ENCODE data around the gene PEDS1.
"Not testable (repeated sequence)": the region's sequence is repeated elsewhere in the genome, so short reads cannot be mapped to it uniquely, and the experiment has no call there.

Gene PEDS1

GRCh38 chr20:50161494-50161893, 8.0 kb upstream of the PEDS1 start:
- DNase-seq: not testable (repeated sequence)

DNA sequence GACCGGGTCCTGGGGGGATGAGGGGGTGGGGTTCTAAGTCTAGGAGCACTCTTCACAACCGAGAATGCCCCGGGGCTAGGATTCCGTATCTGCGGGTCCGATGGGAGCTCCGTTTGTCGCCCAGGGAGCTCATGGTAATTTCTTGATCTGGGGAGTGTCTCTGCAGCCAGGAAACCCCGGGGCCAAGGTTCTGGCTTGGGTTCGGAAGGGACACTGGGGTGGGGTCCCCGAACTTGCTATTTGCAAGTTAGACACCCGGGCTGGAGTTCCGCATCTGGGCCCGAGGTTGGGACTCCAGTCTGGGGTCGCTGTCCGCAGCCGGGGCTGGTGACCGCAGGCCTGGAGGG, 397 bp downstream of the PEDS1 start:
- DNase-seq: no peak

- DNase-seq: no peak
These were observed 950 bp downstream of the PEDS1 start for GRCh38 chr20:50152394-50153152.

GRCh38 chr20:50151034-50151743, 2.3 kb downstream of the PEDS1 start:
- DNase-seq: no peak

DNA sequence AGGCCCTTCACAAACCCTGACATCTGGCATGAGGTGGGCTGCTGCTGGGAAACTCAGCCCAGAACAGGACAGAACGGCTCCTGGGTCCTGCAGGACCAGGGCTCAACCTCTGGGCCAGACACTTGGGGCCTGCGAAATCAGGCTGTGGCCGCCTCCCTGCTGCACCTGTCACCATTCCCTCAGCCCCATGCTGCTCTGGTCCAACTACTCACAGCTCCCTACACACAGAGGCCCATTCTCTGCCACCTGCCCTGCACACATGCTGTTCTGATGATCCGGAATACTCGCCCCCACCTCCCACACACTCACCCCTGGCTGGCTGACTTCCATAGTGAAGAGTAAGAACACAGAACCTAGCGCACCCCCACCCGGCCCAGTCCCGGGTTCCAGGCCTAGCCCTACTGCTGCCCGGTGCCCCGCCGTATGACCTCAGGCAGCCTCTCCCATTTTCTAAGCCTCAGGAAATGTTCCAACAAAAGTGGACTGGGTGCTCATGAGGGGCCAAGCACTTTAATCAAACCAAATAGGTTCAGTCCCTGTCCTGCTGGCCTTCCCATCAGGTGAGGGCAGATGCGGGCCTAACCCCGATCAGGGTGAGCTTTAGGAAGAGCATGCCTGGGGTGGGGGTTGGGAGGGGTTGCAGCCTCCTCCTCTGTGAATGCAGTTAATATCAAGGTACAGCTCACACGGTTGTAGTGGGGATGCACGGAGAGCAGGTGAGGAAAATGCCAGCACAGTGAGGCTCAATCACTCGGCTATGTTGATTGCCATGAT, 3.9 kb downstream of the PEDS1 start:
- DNase-seq: no peak

- DNase-seq: peak; percentile 59
These were observed 6.5 kb downstream of the PEDS1 start for GRCh38 chr20:50146732-50147662.

GRCh38 chr20:50146214-50146613, 7.3 kb downstream of the PEDS1 start:
- DNase-seq: no peak

DNA sequence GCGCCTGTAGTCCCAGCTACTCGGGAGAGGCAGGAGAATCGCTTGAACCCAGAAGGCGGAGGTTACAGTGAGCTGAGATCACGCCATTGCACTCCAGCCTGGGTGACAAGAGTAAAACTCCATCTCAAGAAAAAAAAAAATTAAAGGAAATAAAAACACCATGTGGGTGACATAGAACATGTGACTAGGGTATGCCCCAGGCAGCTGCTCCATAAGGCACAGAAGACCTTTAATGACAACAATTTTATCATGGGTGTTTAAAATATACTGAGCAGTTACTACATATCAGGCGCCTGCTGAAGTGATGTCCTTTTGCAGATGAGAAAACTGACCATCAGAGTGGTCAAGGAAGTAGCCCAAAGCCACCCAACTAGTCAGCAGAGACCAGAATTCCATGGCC, 8.0 kb downstream of the PEDS1 start:
- DNase-seq: no peak

- DNase-seq: peak; percentile 31
These were observed 9.2 kb downstream of the PEDS1 start for GRCh38 chr20:50144362-50144761.

- DNase-seq: no peak
These were observed 10.7 kb downstream of the PEDS1 start for GRCh38 chr20:50142812-50143211.

GRCh38 chr20:50141811-50142561, 11.5 kb downstream of the PEDS1 start:
- no peak for DNase-seq

DNA sequence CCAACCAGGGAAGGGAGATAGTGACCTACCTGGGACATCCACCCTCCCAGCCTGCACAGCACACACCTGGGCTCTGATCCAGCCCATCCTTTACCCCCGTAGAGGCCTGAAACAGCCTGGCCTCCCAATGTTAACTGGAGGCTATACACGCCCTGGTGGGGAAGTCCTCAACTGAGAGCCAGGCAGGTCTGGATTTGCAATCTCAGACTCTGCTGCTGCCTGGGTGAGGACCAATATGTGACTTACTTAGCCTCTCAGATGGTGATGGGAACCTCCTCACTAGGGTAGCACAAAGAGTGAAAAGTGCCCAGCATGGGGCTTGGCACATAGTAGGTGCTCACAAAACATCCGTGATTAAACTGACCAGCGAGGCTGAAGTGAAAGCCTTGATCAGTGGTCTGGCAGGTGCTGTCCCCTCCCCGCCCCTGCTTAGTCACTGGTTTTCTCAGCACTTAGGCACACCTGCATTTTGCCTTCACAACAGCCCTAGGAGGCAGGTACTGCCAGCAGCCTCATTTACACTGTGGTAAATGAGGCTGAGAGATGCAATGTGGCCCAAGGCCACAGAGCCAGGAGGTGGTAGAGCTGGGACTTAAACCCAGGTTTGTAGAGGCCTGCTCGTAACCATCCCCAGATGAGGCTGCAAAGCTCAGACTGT, 12.4 kb downstream of the PEDS1 start:
- no peak for DNase-seq

DNA sequence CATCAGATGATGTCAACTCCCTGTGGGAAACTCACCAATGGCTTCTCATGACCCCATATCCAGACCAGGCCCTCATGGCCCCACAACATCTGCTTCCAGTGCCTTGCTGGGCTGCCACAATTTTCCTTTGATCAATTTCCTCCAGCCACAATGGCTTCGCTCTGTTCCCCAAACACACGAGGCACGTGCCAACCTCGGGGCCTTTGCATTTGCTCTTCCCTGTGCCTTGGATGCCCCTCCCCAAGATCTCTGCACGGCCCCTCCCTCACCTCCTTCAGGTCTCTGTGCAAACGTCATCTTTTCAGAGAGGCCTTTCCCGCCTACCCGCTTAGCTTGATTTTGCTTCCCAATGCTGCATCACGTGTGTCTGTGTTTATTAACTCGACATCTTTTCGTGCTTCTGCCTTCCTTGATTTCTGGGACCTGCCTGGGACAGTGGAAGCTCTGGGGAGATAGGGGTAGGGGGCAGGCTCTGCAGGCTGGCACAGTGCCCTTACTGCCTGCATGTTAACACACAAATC, 13.1 kb downstream of the PEDS1 start:
- DNase-seq: no peak

DNA sequence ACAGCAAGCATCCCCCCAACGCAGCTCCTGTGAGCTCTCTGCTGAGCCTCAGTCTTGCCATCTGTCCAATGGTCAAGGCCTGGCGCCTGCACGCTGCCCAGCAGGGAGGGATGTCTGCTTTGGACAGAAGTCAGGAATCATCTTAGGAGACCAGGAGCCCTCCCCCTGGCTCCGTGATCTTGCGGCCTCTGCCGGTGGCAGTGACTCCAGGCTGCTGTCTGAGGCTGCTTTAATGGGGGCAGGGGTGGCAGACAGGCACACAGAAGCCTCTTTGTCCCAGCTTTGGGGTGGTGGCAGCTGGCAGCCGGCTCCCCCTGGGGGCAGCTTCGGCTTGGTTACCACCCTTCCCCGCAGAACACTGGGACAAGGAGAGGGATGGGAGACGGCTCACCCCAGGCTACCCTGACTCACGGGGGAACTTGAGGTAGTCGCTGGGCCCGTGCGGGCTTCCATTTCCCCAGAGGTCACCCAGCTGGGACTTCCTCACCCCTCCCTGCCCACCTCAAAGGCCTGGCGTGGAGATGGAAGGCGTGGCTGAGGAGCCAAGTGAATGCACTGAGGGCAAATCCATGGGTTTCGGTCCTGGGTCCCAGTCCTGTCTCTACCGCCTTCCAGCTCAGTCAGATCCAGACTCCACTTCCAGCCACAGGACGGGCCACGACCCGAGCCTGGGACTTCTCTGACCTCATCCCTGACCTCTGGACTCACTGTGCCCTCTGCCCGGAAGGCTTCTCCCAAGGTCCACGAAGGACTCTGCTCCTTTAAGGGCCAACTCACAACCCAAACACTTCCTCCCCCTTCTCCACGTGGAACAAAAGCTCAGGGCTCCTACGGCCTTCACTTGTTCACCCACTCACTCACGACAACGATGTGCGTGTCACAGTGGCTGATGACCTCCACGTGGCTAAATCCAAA, 14.8 kb downstream of the PEDS1 start:
- no peak for DNase-seq

GRCh38 chr20:50138120-50138478, 15.4 kb downstream of the PEDS1 start:
- no peak for DNase-seq

DNA sequence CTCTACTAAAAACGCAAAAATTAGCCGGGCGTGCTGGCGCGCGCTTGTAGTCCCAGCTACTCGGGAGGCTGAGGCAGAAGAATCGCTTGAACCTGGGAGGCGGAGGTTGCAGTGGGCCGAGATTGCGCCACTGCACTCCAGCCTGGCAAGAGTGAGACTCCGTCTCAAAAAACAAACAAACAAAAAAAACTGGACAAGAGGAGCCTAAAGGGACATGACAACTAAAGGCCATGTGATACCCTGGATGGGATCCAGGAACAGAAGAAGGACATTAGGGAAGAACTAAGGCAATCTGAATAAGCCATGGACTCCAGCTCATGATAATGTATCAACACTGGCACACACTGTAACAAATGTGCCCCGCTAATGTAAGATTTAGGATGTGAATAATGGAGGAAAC, 15.8 kb downstream of the PEDS1 start:
- not testable (repeated sequence) for DNase-seq

- DNase-seq: no peak
These were observed 16.5 kb downstream of the PEDS1 start for GRCh38 chr20:50136822-50137599.

- not testable (repeated sequence) for DNase-seq
These were observed 18.4 kb downstream of the PEDS1 start for GRCh38 chr20:50135157-50135556.
